ENCODE data around the gene CAP1. TPM values are rescaled to one million over a fixed set of nuclear protein-coding genes. Genes with fewer than 3 reads are reported as not detected.

The CAP1 gene
- total and polyA plus RNA-seq, 7 donors: 177 to 412 (median 234) TPM

DNA sequence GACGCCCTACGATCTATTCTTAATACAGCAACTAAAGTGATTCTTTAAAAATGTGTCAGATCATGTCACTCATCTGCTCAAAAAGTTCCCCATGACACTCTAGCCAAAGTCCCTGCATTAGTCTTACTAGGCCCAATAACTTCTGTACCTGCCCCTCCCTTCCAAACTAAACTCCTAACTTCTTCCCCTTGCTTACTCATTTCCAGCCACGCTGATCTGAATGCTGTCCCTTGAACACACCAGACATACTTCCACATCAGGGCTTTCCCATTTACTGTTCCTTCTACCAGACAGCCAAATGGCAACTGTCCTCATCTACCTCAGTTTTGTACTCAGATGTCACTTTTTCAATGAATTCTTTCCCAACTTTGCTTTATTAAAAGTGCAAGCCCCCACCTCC lies 55.3 kb downstream of the CAP1 start:
- Histone ChIP-seq H3K27ac (no peak overlapping the region), H3K4me3 (no peak overlapping the region), H3K4me1 (peaks cover 0 to 14% (median 7%) of the 10 kb centered on the region in 4 donors), H3K27me3 (no peaks in the 10 kb centered on the region), H3K36me3 (peaks cover 0 to 18% (median 4%) of the 10 kb centered on the region in 4 donors), H3K9me3 (no peaks in the 10 kb centered on the region)
- no peak for DNase-seq
- WGBS, 2 donors: 90 to 97% methylated on average over 3 of the region's 3 CpGs
- intact Hi-C loops (cut with DNase I): no loop called here
- TF ChIP-seq POLR2AphosphoS5 (IDR thresholded peaks at IDR 0.05): no peak
- TF ChIP-seq, protein P1, sequence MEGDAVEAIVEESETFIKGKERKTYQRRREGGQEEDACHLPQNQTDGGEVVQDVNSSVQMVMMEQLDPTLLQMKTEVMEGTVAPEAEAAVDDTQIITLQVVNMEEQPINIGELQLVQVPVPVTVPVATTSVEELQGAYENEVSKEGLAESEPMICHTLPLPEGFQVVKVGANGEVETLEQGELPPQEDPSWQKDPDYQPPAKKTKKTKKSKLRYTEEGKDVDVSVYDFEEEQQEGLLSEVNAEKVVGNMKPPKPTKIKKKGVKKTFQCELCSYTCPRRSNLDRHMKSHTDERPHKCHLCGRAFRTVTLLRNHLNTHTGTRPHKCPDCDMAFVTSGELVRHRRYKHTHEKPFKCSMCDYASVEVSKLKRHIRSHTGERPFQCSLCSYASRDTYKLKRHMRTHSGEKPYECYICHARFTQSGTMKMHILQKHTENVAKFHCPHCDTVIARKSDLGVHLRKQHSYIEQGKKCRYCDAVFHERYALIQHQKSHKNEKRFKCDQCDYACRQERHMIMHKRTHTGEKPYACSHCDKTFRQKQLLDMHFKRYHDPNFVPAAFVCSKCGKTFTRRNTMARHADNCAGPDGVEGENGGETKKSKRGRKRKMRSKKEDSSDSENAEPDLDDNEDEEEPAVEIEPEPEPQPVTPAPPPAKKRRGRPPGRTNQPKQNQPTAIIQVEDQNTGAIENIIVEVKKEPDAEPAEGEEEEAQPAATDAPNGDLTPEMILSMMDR (IDR thresholded peaks at IDR 0.05): no peak
- no peak for TF ChIP-seq EP300 (IDR thresholded peaks at IDR 0.05)
- no peak for TF ChIP-seq POLR2A (IDR thresholded peaks at IDR 0.05)

DNA sequence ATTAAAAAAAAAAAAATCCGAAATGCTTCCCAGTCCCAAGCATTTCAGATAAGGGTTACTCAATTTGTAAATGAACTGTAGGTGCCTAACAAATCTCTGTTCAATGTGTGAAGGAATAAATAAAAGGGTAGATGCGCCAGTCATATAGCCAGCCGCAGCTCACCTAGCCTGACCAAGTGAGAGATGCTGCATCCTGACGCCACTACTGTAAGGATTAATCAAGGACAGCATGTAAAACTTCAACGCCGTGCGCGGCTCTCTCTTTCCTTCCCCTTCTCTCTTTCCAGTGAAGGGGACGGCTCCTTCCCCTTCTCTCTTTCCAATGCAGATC lies 56.1 kb downstream of the CAP1 start:
- TF ChIP-seq POLR2A (IDR thresholded peaks at IDR 0.05): no peak
- no peak for TF ChIP-seq EP300 (IDR thresholded peaks at IDR 0.05)
- TF ChIP-seq POLR2AphosphoS5 (IDR thresholded peaks at IDR 0.05): no peak
- TF ChIP-seq, protein P1 (IDR thresholded peaks at IDR 0.05): no peak
- peaks cover 0 to 14% (median 7%) of the 10 kb centered on the region in 4 donors for H3K4me1 ChIP-seq
- H3K36me3 ChIP-seq: peaks cover 0 to 10% (median 0%) of the 10 kb centered on the region in 4 donors
- DNase-seq: no peak
- no peaks in the 10 kb centered on the region for H3K27me3 ChIP-seq
- intact Hi-C loops (cut with DNase I): no loop called here
- WGBS, 2 donors: 6 to 11% methylated on average over 9 of the region's 9 CpGs
- no peaks in the 10 kb centered on the region for H3K9me3 ChIP-seq
- peak overlapping the region; percentile 57 to 74 (median 70) for H3K27ac ChIP-seq
- H3K4me3 ChIP-seq: peak overlapping the region; percentile 45 to 72 (median 61)

DNA sequence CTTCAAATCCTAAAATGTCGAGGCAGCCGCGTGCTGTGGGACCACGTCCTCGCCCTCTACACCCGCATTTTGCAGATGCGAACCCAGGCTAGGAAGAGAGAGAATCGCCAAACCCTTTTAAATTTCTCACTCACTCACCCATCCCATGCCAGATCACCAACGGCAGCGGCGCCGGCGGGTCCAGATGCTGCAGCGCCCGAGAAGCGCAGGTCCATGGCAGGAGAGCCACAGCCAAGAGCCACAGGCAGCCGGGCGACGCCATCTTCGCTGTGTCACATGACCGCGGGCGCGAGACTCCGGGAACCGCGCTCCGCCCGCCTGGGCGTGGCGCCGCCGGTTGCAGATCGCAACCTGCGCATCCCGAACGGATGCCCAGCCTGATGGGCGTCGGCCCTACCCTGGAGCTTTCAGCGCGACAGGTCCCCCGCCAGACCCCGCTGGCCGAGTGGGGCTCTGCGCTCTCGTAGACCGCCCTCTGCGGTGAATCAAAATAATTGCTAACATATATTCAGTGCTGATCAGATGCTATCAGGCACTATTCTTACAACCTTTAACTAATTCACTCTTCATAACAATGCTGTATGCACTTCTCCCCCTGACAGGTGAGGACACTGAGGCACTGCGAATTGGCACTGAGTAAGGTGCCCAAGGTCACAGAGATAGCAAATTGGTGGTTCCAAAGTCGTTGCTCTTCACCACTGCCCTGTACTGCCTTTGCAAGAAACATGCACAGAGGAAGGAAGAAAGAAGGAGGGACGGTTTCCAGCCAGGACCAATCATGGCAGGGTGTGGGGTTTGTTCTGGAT lies 56.7 kb downstream of the CAP1 start, which contains the start of gene PPT1:
TSS of gene PPT1 (minus strand) at position 276 of the 806 bp plus-strand sequence. CDS start at position 262, 14 bp downstream.
- TF ChIP-seq, protein P1 (IDR thresholded peaks at IDR 0.05): no peak
- no peak for TF ChIP-seq POLR2A (IDR thresholded peaks at IDR 0.05)
- peak; percentile 37 to 74 (median 58) for TF ChIP-seq POLR2AphosphoS5 (IDR thresholded peaks at IDR 0.05)
- peak within 1 kb of the TSS; percentile 45 to 72 (median 61) for H3K4me3 ChIP-seq
- H3K4me1 ChIP-seq: peaks cover 0 to 14% (median 7%) of the 10 kb centered on the region in 4 donors
- H3K27ac ChIP-seq: peak within 1 kb of the TSS; percentile 57 to 74 (median 70)
- H3K27me3 ChIP-seq: no peaks in the 10 kb centered on the region
- no peaks in the 10 kb centered on the region for H3K9me3 ChIP-seq
- peak; percentile 86 for DNase-seq
- 0 to 1% methylated on average over 51 of the region's 51 CpGs for WGBS, 2 donors
- H3K36me3 ChIP-seq: peaks cover 0 to 5% (median 0%) of the 10 kb centered on the region in 4 donors
- intact Hi-C loops (cut with DNase I): no loop called here

DNA sequence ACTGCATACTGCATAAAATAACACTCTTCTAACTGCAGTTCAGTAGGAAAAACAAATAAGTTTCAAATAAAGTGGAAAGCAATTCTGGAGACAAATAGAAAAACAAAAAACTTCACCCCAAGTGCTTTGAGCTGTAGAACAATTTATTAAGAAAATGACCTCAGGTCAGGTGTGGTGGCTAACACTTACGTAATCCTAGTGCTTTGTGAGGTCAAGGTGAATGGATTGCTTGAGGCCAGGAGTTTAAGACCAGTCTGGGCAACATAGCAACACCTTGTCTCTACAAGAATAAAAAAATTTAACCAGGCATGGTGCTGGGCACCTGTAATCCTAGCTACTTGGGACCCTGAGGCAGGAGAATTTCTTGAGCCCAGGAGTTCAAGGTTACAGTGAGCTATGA lies 61.5 kb downstream of the CAP1 start:
- TF ChIP-seq, protein P1 (IDR thresholded peaks at IDR 0.05): no peak
- no peak for TF ChIP-seq EP300 (IDR thresholded peaks at IDR 0.05)
- no peaks in the 10 kb centered on the region for H3K27me3 ChIP-seq
- no peaks in the 10 kb centered on the region for H3K9me3 ChIP-seq
- no peak overlapping the region for H3K27ac ChIP-seq
- intact Hi-C loops (cut with DNase I): no loop called here
- WGBS, 2 donors: 82 to 89% methylated on average over 1 of the region's 1 CpG
- H3K4me3 ChIP-seq: no peak overlapping the region
- peaks cover 0 to 7% (median 6%) of the 10 kb centered on the region in 4 donors for H3K4me1 ChIP-seq
- no peak for DNase-seq
- no peaks in the 10 kb centered on the region for H3K36me3 ChIP-seq
